PFSK-1 (cell line): ENCODE measurements around the gene DNAJC11.

Experiments
- POLR2AphosphoS5 ChIP-seq: IDR thresholded peaks from 2 replicates; pipeline ENCODE4 v1.6.1; 2012; ENCODE audit warnings: low read depth, mild to moderate bottlenecking, control low read depth, low read length, moderate library complexity
- SIN3A ChIP-seq: IDR thresholded peaks from 2 replicates; pipeline ENCODE4 v1.6.1; 2012; ENCODE audit warnings: mild to moderate bottlenecking, low read length, moderate library complexity, borderline replicate concordance; ENCODE audit not compliant: insufficient read depth

- TF ChIP-seq POLR2AphosphoS5 (no peak), SIN3A (no peak)
Measured at GRCh38 chr1:6727535-6727934, 25.9 kb upstream of the DNAJC11 start.
